HG03457 (cell line): ENCODE data around the gene NRG2.
A peak's percentile ranks its signal among the peaks of the same experiment; 100 is the strongest.

Experiments used
- ATAC-seq: cut with Tn5 transposase; IDR thresholded peaks from one replicate; pipeline ENCODE4 v1.9.1; 2021; ENCODE audit warnings: moderate number of reproducible peaks; ENCODE audit not compliant: unreplicated experiment

The NRG2 gene

DNA sequence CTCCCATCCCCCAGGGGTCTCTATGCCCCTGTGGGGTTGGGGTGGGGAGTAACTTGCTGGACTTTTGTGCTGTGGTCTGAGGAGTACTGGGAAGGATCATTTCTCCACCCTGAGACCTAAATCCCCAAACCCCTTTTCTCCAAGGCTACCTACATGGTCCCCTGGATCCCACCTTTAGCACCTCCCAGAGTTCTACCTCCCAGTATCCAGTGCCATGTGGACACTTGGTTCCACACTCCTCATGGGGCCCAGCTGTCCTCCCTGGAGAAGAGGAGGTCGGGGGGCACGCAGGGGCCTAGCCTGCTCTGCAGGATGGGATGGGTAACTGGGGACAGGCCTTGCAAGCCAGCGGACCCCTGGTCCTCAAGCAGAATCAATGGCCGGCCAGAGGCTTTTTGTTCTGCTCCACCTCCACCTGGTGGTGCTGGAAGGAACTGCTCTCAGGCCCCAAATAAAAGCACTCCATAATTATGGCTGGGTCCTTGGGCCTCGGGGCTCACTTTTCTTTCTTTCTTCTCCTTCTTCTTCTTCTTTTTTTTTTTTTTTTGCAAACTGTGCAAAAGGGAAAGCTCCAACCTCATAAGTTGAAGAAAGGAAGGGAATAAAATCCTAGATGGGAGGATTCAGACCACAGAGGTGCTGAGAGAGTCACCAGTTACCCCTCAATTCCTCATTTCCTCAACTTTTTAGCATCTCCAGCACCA lies 179.1 kb downstream of the NRG2 start:
- ATAC-seq: peak; percentile 52

DNA sequence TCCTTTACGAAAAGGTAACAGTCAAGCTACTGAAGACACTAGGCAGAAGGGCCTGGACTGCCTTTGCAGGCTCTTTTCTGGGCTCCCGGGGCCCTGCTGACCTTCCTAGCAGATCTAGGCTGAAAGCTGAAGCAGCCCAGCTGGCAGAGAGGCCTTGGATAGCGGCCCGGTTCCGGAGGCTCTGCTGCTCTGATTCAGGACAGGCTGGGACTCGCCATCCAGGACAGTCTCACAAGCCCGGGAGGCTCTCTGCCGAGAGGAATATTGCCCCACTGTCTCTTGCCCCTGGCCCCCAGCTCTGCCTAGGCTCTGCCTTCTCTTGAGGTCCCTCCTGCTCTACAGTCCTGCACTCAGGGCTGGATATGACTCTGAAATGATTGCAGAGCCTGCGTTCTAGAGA lies 179.7 kb downstream of the NRG2 start:
- no peak for ATAC-seq

DNA sequence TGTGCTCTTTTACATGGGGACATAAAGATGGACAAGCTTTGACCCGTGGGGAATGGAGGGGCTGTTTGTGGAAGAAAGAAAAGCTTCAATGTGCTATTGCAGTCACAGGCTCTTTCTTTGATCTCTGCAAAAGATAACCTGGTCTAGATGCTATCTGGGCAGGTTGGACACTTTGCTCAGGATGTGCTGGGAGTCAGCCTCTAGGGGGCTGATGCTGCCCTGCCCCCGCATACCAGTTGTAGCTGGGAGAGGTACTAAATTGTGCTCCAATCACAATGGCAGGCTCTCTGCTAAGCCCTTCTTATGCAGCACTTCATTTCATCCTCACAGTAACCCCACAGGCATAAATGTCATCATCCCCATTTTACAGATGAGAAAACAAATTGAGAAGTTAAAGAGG lies 180.3 kb downstream of the NRG2 start:
- no peak for ATAC-seq

DNA sequence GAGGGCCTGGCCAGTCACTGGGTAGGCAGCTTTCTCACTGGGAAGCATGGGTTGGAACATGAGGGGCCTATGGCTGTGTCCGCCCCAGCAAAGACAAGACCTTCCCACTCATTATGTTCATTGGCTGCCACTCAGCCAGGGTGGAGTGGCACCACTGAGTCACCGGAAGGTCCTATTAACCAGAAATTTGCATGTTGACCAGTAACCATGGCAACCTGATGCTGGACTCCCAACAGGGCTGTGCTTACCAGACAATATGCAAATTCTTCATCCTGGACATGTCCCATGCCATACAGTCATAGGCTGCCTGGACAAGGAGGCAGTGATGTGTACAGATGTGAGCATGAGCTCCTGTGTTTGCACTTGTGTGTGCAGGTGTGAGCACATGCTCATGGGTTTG lies 180.8 kb downstream of the NRG2 start:
- ATAC-seq: no peak

DNA sequence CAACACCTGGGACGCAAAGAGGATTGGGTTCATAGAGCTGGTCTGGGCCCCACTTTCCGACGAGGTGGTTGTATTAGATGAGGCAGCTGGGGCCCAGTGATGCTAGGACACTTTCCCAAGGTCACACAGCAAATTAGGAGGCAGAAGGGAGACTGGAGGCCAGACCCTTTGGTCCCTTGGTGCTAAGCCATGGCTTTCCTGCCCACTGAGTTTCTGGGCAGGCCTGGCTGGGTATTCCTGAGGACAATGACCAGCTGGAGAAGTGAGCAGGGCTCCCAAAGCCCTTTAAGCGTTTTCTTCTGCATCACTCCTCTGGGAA lies 181.3 kb downstream of the NRG2 start:
- ATAC-seq: no peak

DNA sequence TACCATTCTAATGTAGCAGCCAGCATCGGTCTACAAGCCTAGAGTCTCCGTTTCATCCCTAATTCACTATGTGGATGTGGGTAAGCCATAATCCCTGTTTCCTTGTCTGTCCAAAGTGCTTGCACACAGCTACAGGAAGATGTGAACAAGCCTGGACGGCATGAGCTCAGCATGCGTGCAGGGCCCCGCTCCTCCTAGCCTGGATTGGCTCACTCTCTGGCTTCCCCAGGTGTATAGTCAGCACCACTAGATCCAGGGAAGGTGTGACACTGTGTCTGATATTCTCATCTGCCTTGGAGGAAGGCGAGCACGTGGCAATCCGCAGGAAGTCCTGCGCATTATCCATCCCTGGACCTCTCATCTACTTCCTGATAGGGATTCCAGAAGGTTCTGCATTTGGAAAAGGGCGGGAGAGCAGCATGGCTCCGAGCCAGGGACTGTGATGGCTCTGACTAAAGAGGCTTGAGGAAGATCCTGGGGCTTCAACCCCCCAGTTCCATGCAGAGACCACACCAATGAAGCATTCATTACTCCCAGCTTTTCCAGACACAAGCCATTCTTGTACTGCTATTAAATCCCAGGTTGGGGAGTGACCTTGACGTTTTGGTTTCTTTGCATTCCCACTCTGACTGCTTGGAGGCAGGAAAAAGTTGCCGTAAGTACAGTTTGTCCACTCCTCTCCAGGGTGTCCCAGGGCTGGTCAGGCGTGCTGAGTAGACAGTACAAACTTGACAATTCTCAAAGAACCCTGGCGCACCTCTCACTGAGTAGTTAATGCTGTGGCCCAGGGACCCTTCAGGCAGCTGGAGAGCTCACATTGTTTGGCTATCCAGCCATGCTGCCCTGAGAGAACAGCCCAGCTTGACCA lies 181.8 kb downstream of the NRG2 start:
- no peak for ATAC-seq

DNA sequence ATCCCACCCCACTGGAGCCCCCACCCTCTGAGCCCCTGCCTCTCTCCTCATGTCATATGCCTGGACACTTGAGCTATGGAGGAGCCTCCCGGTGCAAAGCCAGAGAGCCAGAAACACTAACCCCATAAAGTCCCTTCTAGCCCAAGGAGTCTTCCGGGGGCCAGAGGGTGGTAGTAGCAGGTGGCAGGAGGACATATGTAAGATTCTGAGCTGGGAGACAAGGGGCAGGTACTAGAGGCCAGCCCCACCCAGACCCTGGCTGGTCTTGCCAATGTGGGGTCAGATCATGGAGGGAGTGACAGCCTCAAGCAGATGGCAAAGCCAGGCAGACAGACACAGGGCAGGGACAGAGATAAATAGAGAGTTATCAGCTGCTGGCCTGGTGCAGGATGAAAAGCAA lies 184.1 kb downstream of the NRG2 start:
- ATAC-seq: no peak

DNA sequence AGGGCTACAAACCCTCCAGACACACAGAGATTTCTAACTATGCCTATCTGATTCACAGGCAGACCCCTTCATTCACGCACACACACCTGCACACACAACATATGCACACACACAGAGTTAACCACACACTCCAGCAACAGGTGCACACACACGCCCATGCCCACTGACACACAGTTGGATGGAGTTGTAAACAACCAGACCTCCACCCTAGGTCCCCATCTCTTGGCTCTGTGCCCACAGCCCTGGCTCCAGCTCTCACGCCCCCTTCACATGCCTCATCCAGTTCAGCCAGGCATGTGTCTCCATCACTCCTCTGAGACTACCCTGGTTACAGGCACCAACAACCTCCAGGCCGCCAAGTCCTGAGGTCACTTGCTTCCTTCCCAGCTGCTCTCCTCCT lies 186.4 kb downstream of the NRG2 start:
- no peak for ATAC-seq

DNA sequence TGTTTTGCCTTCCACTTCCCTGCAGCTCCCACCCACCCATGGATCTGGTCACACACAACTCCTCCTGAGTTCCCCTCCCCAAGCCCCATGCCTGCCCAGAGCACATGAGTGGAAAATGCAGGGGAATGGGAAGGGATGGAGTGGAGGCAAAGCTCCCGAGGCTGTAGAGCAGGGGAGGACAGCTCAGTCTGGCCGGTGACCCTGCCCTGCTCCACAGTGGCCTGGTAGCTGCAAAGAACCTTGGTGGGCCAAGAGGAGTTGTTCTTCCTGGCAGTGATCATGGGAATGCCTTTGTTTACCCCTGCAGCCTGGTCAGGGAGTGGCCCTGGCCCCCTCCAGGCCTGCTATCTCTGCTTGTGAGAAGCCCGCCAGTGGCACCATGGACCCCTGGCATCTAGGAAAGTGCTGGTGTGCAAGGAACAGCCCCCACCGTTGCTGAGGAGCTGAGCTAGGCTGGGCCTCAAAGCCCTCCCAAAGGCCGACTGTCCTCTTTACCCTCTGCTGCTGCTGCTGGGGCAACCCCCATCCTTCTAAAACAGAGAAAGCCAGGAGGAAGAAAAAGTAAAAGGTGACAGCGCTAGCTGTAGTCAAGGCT lies 187.1 kb downstream of the NRG2 start:
- ATAC-seq: no peak

DNA sequence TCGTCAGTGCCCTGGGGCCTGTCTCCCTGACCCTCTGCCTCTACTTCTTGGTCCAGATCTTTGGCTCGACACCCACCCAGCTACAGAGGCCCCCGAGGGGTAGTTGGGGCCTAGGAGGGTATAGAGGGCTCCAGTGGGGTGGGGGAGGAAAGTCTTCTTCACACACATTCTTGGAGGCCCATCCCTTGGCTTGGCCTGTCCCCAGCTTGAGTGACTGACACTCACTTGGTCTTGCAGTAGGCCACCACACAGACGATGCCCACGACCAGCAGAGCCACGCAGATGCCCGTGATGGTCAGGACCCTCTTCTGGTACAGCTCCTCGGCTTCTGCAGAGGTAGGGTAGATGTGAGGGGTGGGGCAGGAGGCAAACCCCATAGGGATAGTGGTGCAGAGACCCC lies 187.6 kb downstream of the NRG2 start:
- ATAC-seq: no peak

DNA sequence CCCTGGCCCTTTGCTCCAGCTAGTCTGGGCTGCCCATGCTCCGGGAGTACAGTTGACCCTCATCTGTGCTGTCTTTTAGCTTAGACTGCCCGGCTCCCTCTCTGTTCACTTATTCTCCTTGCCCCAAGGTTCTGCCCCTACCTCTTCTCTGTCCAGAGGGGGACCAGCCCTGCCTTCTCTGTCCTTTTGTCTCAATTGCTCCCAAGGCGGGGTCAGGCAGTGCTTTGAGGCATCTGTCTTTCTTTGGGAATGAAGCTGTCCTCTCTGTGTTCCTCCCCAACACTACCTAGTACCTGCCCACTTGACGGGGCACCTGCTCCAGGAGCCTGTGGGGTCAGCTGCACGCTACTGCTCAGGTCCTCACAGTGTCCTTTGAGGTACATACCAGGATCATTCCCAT lies 188.1 kb downstream of the NRG2 start:
- no peak for ATAC-seq

DNA sequence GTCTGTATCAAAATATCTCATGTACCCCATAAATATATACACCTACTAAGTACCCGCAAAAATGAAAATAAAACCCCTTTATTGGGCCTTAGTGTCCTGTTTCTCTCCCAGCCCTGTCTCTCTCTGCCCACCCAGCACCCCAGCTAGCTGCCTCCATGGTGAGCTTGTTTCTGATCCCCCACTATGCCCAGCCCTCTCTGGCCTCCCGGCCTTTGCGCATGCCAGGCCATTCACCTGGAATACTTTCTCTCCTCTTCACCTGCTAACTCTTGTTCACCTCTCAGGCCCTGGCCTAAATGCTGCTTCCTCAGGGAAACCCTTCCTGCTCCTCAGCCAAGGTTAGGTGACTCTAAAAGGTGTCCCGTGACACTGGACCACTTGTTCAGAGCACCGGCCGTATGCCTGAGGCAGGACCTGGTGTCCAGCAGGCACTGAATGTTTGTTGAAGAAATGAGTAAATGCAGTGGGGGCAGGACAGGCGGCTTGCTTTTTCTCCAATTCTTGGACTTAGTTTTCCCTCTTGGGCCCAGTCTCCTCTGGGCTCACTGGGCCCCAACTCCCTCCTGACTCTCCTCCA lies 189.0 kb downstream of the NRG2 start:
- ATAC-seq: no peak

DNA sequence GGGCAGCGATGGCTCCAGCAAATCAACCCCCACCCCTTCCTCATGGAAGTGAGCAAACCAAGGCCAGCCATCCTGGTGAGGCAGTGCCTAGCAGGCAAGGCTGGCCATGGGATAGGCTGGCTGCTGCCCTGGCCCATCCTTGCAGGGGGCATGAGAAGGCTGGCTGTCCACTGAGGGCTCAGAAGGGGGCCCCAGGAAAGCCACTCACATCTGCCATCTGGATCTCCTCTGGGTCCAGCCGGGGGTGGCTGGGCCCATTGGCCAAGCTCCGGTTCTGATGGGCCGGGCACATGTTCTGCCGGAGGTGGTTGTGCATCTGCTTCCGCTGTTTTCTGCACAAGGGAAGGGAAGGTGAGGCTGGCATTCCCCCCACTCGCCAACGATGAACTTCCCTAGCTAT lies 190.4 kb downstream of the NRG2 start:
- no peak for ATAC-seq

DNA sequence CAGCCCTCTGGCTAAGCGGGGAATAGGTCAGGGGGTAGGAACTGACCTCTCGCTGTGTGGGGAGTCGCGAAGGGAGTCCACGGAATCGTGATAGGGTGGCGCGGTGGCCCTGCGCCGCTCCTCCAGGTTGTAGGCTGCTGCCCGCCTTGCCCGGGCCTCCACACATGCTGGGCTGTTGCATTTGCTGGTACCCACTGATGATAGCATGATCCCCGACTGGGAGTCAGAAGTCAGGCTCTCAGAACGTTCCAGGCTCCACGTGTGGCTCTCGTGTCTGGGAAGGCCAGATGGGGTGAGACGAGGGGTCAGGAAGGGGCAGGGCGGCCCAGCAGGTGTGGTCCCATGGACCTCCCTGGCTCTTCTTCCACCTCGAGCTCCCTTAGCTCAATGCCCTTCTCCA lies 191.5 kb downstream of the NRG2 start:
- ATAC-seq: no peak

DNA sequence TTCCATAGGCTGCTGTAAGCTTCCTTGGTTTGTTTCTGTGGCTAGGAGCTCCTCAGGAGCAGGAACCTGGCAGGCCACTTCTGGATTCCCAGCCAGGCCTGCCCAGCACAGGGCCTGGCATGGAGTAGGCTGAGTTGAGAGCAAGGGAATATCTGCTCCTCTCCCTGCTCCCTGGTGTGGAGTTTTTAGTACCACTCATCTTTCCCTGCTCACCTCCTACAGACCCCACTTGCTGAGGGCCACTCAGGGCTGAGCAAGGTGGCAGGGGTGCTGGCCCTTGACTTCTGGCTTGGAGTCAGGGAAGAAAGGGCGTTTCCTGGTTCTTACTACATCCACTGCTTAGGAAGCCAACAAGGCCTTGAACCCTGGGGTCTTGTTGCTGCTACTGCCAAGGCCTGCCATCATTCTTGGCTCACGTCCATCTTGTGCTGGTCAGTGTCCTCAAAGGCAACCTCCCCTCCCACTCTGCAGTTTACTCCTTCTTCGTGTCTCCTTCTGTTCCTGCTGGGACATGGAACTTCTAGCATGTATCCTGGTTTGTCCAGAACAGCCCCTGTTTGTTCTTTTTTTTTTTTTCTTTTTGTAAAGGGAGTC lies 192.6 kb downstream of the NRG2 start:
- ATAC-seq: no peak

DNA sequence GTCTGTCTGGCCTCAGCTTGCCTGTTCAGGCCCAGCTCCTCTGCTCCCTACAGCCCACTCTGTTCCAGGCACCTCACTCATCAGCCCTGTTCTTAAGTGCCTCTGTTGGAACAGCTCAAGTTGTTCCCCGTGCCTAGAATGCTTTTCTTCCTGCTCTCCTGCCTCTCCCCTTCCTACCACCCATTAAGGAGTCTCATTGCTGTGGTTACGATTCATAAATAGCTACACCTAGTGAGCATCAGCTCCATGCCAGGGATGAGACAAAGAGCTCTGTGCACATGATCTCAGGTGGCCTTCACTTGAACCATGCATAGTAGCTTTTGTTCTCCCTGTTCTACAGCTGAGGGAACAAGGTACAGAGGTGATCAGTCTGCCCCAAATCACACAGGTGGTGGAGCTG lies 193.2 kb downstream of the NRG2 start:
- ATAC-seq: no peak

DNA sequence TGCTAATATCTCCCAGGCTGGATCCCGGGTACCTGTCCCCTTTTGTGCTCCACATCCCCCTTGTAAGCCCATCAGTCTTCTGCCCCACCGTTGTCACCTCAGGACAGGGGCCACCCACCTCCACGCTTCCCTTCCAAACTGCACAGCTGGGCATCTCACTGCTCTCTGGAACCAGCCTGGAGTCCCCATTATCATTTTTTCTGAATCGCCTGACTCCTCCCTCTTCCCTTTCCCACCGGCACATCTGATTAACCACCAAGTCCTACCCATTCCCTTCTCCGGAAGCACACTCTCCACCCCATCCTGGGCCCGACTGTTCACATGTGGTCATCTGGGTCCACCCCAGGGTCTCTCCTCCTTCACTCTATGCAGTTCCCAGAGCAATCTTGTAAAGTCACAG lies 193.6 kb downstream of the NRG2 start:
- ATAC-seq: no peak

DNA sequence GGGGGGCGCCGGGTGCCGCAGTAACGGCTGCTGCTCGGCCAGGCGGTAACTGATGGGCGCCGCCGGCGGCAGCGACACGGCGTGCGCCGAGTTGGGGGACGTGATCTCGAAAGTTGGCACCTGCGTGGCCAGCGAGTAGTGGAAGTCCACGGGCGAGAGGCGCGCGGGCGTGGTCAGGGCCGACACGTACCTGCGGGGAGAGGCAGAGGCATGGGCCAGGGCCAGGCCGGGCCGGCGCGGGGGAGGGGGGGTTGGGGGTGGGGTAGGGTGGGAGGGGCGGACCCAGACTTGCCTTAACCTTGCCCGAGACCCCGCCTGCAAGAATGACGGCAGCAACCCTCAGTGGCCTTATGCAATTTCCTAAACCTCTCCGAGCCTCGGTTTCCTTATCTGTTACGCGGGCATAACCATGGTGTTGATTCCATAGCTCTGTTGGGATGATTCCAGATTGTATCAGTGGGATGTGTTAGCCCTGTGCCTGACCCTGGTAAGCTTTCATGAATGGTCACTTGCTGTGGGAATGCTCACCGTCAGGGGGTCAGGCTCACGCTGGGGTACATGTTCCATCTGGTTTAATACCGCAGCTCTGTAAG lies 194.5 kb downstream of the NRG2 start:
- no peak for ATAC-seq

DNA sequence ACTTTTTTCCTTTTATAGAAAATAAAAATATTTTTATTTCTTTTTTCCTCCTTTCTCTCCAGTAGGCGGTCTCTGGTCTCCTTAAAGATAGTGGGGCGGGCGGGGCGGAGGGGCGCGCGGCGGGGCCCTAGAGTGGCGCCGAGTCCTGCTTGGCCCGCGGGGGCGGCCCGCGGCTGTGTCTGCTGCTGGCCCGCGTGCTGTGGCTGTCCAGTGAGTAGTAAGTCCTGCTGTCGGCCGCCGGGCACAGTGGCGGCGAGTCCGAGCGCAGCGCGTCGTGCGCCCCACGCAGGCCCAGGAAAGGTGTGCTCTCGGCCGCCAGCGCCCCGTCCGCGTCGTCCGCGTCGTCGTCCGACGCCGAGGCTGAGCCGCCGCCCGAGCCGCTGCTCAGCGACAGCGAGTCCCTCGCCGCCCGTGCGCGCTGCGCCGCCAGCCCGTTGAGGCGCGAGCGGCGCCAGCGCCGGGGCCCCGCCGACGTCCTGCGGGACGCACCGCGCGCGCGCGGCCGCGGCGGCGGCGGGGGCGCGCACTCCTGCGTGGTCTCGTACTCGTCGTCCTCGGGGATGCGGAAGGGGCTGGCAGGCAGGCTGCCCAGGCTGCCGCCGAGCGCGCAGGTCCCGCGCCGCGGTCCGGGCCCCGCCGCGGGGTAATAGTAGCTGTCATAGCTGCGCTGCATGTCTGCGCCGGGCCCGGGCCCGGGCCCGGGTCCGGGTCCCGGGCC lies 195.2 kb downstream of the NRG2 start:
- ATAC-seq: no peak

DNA sequence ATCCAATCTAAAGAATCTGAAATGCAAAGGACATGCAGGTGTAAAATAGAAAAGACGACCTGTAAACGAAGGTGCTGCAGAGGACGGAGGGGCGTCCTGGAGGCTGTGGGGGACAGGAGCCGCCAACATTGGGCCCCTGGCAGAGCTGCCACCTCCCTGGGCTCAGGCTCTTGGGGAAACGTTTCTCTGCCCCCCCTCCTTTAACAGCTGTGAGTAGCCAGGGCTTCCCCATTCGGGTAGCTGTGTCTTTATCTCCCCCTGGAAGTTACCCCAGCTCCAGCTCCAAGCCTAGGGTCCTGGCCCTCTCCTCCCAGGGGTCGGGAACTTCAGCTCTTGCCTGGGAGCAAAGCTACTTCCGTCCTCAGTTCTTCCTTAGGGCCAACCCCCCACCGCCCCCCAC lies 196.0 kb downstream of the NRG2 start:
- ATAC-seq: no peak
